Immature natural killer cell (primary cell): Measurements from ENCODE around the gene DFFA. TPM values are rescaled to one million over a fixed set of nuclear protein-coding genes. Genes with fewer than 3 reads are reported as not detected.
A peak's percentile ranks its signal among the peaks of the same experiment; 100 is the strongest.
"Not testable (repeated sequence)": the region's sequence is repeated elsewhere in the genome, so short reads cannot be mapped to it uniquely, and the experiment has no call there.

ENCODE experiments used
- DNase-seq, 3 donors: peaks; one replicate each; pipeline ENCODE4 v3.0.0; 2022; ENCODE audit warnings: mixed read lengths in 1 of 3
- H3K27ac Mint-ChIP-seq, 6 donors: one replicate each; pipeline ENCODE4 v1.8.0; 2020; ENCODE audit warnings: mixed read lengths in 6 of 6, mild to moderate bottlenecking in 5 of 6, inconsistent platforms in 4 of 6, moderate library complexity in 3 of 6
- H3K27me3 Mint-ChIP-seq, 3 donors: one replicate each; pipeline ENCODE4 v1.8.0; 2020 to 2021; ENCODE audit warnings: low read depth in 3 of 3, mild to moderate bottlenecking in 3 of 3, mixed read lengths in 3 of 3, moderate library complexity in 3 of 3, inconsistent platforms in 1 of 3
- H3K36me3 Mint-ChIP-seq, 3 donors: one replicate each; pipeline ENCODE4 v1.8.0; 2020; ENCODE audit warnings: mixed read lengths in 3 of 3, inconsistent platforms in 2 of 3, mild to moderate bottlenecking in 2 of 3
- H3K4me1 Mint-ChIP-seq, 2 donors: one replicate each; pipeline ENCODE4 v1.8.0; 2020; ENCODE audit warnings: inconsistent platforms in 2 of 2, mild to moderate bottlenecking in 2 of 2, mixed read lengths in 2 of 2, moderate library complexity in 1 of 2
- H3K4me3 Mint-ChIP-seq, 5 donors: one replicate each; pipeline ENCODE4 v1.8.0; 2020; ENCODE audit warnings: mild to moderate bottlenecking in 5 of 5, mixed read lengths in 5 of 5, inconsistent platforms in 3 of 5, moderate library complexity in 3 of 5
- H3K9me3 Mint-ChIP-seq, 6 donors: one replicate each; pipeline ENCODE4 v1.8.0; 2020; ENCODE audit warnings: mild to moderate bottlenecking in 6 of 6, mixed read lengths in 6 of 6, inconsistent platforms in 4 of 6, moderate library complexity in 3 of 6
- polyA plus RNA-seq, 3 donors: library from polyadenylated mRNA; unstranded; fragments of 300-500 nt; fragmentation: Illumina TruSeq; gene quantifications; one replicate each; pipeline ENCODE4 v1.2.3, GENCODE V29; 2021

The DFFA gene
- polyA plus RNA-seq, 3 donors from 2014 or later: 24.9 to 37.6 (median 28.6) TPM

DNA sequence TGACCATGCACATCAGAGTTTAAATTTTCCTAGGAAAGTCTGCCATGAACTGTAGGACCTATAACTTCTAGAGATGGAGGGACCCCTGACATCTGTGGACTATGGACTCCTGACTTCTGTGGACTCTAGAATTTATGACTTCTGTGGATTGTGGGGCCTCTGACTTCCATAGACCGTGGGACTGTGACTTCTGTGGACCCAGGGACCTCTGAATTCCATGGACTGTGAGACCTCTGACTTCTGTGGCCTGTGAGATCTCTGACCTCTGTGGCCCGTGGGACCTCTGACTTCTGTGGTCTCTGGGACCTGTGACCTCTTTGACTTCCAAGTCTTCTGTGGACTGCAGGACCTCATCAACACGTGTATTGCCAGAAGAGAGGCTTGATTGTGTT is 39.2 kb upstream of the DFFA start:
- no peaks in the 10 kb centered on the region for H3K9me3 Mint-ChIP-seq
- H3K27me3 Mint-ChIP-seq: peaks cover 5 to 11% (median 8%) of the 10 kb centered on the region in 3 donors
- H3K4me1 Mint-ChIP-seq: peaks cover 76 to 81% of the 10 kb centered on the region in 2 donors
- no peaks in the 10 kb centered on the region for H3K36me3 Mint-ChIP-seq
- DNase-seq: no peak
- H3K27ac Mint-ChIP-seq: peak overlapping the region; percentile 93 to 100 (median 98)
- H3K4me3 Mint-ChIP-seq: peak overlapping the region; percentile 77 to 91 (median 84)

DNA sequence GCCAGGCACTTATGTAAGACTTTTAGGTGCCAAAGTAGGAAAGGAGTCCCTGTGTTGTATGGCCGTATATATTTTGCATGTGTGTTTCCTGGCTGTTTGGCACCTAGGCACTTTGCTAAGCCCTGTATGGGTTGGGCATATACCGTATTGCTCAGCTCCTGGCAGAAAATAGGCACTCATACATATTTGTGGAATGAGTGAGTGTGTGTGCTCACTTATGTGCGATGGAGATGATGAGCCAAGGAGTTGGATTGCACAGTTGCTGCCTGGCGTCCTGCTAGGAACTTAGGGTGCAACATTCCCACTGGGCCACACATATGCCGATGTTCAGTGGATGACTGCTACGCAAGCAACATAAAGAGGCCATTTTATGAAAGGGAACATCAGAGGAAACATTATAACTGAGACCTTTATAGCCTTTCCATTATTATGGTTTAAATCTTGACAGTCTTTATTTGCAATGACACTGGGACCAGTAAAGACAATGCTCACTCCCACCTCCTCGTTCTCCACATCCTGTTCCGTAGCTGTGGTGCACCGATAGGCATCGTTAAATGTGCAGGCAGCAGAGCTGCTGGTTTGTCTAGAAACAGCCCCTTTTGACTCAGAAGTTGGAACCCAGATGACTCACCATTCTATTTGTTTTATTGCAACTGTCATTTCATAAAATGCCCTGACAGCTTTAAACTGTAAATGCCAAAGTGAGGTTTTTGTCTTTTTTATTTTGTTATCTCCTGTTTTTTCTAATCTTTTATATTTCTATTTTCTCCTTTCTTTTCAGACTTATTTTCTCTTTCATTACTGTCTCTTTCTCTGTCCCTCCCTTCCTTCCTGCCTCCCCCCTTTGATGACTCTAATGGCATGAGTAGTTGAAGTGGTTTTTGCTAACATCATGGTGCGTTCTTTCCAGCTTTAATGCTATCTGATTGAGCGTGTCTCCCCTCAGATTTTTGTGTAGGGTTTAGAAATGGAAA is 38.5 kb upstream of the DFFA start:
- DNase-seq: peak; percentile 85 to 87 (median 87)
- Mint-ChIP-seq H3K27ac (peak overlapping the region; percentile 93 to 100 (median 98)), H3K4me3 (peak overlapping the region; percentile 77 to 91 (median 84)), H3K9me3 (no peaks in the 10 kb centered on the region), H3K4me1 (peaks cover 69 to 74% of the 10 kb centered on the region in 2 donors), H3K27me3 (peaks cover 5 to 11% (median 8%) of the 10 kb centered on the region in 3 donors), H3K36me3 (no peaks in the 10 kb centered on the region)

GRCh38 chr1:10509809-10510509 is 37.6 kb upstream of the DFFA start:
- DNase-seq: no peak
- Mint-ChIP-seq H3K27ac (peak overlapping the region; percentile 93 to 100 (median 98)), H3K9me3 (no peaks in the 10 kb centered on the region), H3K36me3 (no peaks in the 10 kb centered on the region), H3K4me1 (peaks cover 64 to 67% of the 10 kb centered on the region in 2 donors), H3K27me3 (peaks cover 5 to 11% (median 8%) of the 10 kb centered on the region in 3 donors), H3K4me3 (peak overlapping the region; percentile 77 to 91 (median 84))

GRCh38 chr1:10508511-10508951 is 36.2 kb upstream of the DFFA start:
- Mint-ChIP-seq H3K27ac (peak overlapping the region; percentile 30 to 86 (median 67)), H3K4me1 (peaks cover 52 to 53% of the 10 kb centered on the region in 2 donors), H3K36me3 (no peaks in the 10 kb centered on the region), H3K27me3 (peaks cover 5 to 10% (median 6%) of the 10 kb centered on the region in 3 donors), H3K9me3 (no peaks in the 10 kb centered on the region), H3K4me3 (peak overlapping the region in 1 of 5 donors; percentile 7)
- DNase-seq: no peak

DNA sequence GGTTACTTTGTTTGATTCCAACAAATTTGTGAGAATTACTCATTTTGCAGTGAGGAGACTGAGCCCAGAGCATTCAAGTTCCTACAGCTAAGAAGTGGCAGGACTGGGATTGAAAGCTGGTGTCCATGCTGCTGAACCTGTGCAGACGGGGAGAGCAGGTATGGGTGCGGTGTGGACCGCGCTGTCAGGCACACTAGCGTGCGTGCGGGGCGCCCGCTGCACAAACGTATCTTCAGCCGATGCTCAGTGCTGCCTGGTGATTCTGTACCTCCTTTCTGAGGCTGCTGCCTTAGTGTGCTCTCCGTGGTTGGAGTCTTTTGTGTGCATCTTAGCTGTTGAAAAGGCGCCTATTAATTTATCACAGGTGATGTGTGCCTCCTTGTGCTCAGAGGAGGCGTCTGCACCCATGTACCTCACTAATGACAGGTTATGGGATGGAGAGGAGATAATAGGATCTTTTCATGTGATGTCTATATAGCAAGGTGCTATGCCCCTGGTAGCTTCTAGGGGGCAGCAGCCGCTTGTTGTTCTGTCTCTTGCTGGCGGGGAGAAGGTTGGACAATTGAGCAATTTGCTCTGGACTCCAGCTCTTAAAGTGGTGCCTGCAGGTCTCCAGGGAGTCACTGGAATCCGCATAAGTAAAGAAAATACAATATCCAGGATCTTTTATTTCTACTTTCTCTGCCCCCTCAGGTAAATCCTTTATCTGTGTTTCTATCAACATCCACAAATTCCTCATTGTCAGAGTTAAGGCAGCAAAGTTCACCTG is 35.0 kb upstream of the DFFA start:
- DNase-seq: peak; percentile 53 to 68 (median 55)
- peaks cover 4 to 10% (median 6%) of the 10 kb centered on the region in 3 donors for H3K27me3 Mint-ChIP-seq
- peaks cover 40 to 41% of the 10 kb centered on the region in 2 donors for H3K4me1 Mint-ChIP-seq
- H3K36me3 Mint-ChIP-seq: no peaks in the 10 kb centered on the region
- no peaks in the 10 kb centered on the region for H3K9me3 Mint-ChIP-seq
- no peak overlapping the region for H3K4me3 Mint-ChIP-seq
- H3K27ac Mint-ChIP-seq: peak overlapping the region; percentile 55 to 86 (median 80)

- peaks cover 34 to 35% of the 10 kb centered on the region in 2 donors for H3K4me1 Mint-ChIP-seq
- peaks cover 4 to 9% (median 6%) of the 10 kb centered on the region in 3 donors for H3K27me3 Mint-ChIP-seq
- no peaks in the 10 kb centered on the region for H3K9me3 Mint-ChIP-seq
- no peak for DNase-seq
- peak overlapping the region in 3 of 6 donors; percentile 74 to 86 (median 85) for H3K27ac Mint-ChIP-seq
- H3K36me3 Mint-ChIP-seq: no peaks in the 10 kb centered on the region
- no peak overlapping the region for H3K4me3 Mint-ChIP-seq
Observed at GRCh38 chr1:10506677-10507047, 34.3 kb upstream of the DFFA start.

DNA sequence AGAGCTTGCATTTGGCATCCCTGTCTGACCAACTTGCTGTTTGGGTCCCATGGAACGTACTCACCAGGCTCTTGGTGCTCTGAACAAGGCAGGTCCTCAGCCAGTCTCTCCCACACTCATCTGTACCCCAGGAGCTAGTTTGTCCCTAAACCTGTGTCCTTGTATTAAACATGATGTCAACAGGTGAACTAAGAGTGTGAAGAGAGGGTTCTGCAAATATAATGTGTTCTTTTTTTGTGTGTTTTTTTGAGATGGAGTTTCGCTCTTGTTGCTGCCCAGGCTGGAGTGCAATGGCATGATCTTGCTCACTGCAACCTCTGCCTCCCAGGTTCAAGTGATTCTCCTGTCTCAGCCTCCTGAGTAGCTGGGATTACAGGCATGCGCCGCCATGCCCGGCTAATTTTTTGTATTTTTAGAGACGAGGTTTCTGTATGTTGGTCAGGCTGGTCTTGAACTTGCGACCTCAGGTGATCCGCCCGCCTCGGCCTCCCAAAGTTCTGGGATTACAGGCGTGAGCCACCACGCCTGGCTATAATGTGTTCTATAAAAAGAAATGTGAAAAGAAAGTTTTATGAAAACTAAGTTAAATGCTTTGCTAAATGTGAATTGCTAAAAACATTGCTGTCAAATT is 33.8 kb upstream of the DFFA start:
- peaks cover 29 to 30% of the 10 kb centered on the region in 2 donors for H3K4me1 Mint-ChIP-seq
- not testable (repeated sequence) for H3K36me3 Mint-ChIP-seq, H3K27me3 Mint-ChIP-seq, H3K9me3 Mint-ChIP-seq, H3K4me3 Mint-ChIP-seq, DNase-seq
- H3K27ac Mint-ChIP-seq: peak overlapping the region in 3 of 6 donors; percentile 46 to 74 (median 51)

- DNase-seq: no peak
- peak overlapping the region in 3 of 6 donors; percentile 8 to 62 (median 49) for H3K27ac Mint-ChIP-seq
- H3K36me3 Mint-ChIP-seq: no peaks in the 10 kb centered on the region
- H3K27me3 Mint-ChIP-seq: peaks cover 0 to 2% (median 0%) of the 10 kb centered on the region in 3 donors
- peaks cover 15 to 21% of the 10 kb centered on the region in 2 donors for H3K4me1 Mint-ChIP-seq
- H3K4me3 Mint-ChIP-seq: no peak overlapping the region
- H3K9me3 Mint-ChIP-seq: no peaks in the 10 kb centered on the region
Observed at GRCh38 chr1:10504249-10504648, 31.9 kb upstream of the DFFA start.

- Mint-ChIP-seq H3K27ac (peak overlapping the region in 3 of 6 donors; percentile 12 to 53 (median 45)), H3K9me3 (no peaks in the 10 kb centered on the region), H3K27me3 (peaks cover 0 to 4% (median 3%) of the 10 kb centered on the region in 3 donors), H3K4me3 (no peak overlapping the region), H3K36me3 (no peaks in the 10 kb centered on the region), H3K4me1 (peaks cover 25 to 33% of the 10 kb centered on the region in 2 donors)
- DNase-seq: no peak
Observed at GRCh38 chr1:10502206-10502605, 29.9 kb upstream of the DFFA start.

DNA sequence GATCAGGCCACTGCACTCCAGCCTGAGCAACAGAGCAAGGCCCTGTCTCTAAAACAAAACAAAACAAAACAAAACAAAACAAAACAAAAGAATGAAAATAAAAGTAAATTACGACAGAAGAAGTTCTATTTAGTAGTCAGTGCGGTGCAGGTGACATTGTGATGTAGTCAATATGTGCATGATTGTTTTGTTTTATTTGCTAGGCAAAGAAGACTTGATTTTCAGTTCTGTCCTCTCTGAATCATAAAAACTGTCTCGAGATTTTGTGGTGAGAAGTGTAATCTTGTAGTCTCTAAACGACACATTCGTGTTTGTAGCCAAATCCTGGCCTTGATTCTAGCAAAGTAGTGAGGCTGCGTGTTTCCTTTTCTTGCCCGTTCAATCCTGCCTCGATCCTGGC is 25.9 kb upstream of the DFFA start:
- peak overlapping the region; percentile 13 to 67 (median 28) for H3K4me3 Mint-ChIP-seq
- H3K9me3 Mint-ChIP-seq: no peaks in the 10 kb centered on the region
- H3K36me3 Mint-ChIP-seq: no peaks in the 10 kb centered on the region
- H3K4me1 Mint-ChIP-seq: peaks cover 52 to 59% of the 10 kb centered on the region in 2 donors
- H3K27me3 Mint-ChIP-seq: peaks cover 0 to 6% (median 4%) of the 10 kb centered on the region in 3 donors
- H3K27ac Mint-ChIP-seq: peak overlapping the region; percentile 87 to 97 (median 93)
- DNase-seq: peak; percentile 21 to 61 (median 35)

DNA sequence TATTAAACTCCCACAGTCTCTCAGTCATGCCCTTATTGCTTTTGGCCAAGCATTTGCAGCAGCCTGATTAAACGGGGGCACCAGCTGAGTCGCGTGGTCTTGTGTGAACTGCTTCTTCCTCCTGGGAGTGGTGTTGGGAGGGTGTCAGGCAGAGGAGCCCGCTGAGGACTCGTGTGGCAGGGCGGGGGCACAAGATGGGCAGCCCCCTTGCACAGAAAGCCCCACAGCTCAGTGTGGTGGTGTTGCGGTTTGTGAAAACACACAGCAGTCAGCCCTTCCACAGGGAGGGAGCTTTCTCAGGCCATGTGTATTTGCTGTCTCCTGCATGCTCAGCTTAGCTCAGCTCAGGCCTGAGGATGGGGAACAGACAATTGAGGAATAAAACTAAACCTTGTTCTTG is 24.8 kb upstream of the DFFA start:
- Mint-ChIP-seq H3K27me3 (peaks cover 0 to 6% (median 6%) of the 10 kb centered on the region in 3 donors), H3K36me3 (no peaks in the 10 kb centered on the region), H3K27ac (peak overlapping the region; percentile 87 to 97 (median 93)), H3K4me3 (peak overlapping the region; percentile 24 to 67 (median 59)), H3K4me1 (peaks cover 52 to 62% of the 10 kb centered on the region in 2 donors), H3K9me3 (no peaks in the 10 kb centered on the region)
- DNase-seq: peak; percentile 45 to 64 (median 46)

DNA sequence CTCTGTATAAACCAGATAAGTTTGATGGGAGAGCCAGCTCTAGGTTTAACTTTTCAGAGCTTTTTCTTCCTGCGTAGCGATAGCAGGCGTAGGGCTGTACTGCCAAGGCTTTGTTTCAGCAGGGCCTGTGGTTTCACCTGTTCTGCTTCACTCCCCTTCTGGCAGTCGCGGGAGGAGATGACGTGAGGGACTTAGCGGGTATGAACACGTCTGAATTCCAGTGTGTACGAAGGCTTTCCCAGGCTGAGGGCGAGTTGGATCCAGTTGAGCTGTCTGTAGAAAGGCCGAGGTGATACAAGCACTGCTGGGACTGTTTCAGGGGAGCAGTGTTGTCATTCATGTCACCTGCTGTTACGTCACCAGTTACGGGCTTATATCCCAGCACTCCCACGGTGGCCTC is 23.6 kb upstream of the DFFA start:
- Mint-ChIP-seq H3K4me1 (peaks cover 52 to 62% of the 10 kb centered on the region in 2 donors), H3K27ac (peak overlapping the region; percentile 91 to 97 (median 95)), H3K4me3 (peak overlapping the region; percentile 85 to 89 (median 88)), H3K36me3 (no peaks in the 10 kb centered on the region), H3K9me3 (no peaks in the 10 kb centered on the region), H3K27me3 (peaks cover 0 to 6% (median 6%) of the 10 kb centered on the region in 3 donors)
- DNase-seq: no peak

DNA sequence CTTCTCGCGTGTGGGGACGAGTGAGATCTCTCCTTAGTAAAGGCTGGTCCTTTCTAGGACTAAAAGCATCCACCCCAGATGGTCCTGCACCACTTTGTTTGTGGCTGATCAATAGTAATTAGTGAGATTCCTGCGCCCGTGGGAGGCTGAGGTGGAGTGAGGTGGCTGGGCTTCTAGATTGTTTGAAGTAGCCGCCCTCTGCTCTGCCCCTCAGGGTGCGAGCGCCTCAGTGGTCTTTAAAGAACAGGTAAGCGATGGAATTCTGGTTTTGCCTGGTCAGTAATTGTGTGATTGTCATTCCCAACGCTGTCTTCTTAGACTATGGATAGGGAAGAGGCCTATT is 23.1 kb upstream of the DFFA start:
- Mint-ChIP-seq H3K27ac (peak overlapping the region; percentile 91 to 97 (median 95)), H3K36me3 (no peaks in the 10 kb centered on the region), H3K4me3 (peak overlapping the region; percentile 85 to 89 (median 88)), H3K4me1 (peaks cover 51 to 62% of the 10 kb centered on the region in 2 donors), H3K27me3 (peaks cover 0 to 6% (median 6%) of the 10 kb centered on the region in 3 donors), H3K9me3 (no peaks in the 10 kb centered on the region)
- DNase-seq: no peak
